ENCODE results near the gene ZNF511. TPM values are rescaled to one million over a fixed set of nuclear protein-coding genes. Genes with fewer than 3 reads are reported as not detected.

ZNF511 gene
- polyA plus RNA-seq, 2 donors = 28.4 to 41.7 TPM

DNA sequence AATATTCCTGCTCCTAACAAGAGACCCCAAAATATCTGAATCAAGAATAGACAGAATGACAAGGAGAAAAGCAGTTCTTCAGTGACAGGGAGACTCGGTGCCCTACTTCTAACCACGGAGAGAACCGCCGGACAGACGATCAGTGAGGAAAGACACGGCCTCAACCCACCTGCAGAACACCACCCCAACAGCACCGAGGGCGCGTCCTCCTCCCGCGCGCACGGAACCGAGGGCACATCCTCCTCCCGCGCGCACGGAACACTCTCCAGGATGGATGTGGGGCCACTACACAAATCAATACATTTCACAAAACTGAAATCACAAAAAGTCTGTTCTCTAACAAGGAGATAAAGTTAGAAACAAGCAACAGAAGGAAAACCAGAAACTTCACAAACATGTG is 22.3 kb upstream of the ZNF511 start:
- 85 to 91% methylated on average over 18 of the region's 18 CpGs for WGBS, 2 donors
- no peak overlapping the region for H3K27ac ChIP-seq (ENCODE audit: low read depth in 2 of 2, low read length in 1 of 2)
- peaks cover 31 to 74% of the 10 kb centered on the region in 2 donors for H3K36me3 ChIP-seq (ENCODE audit: control insufficient read depth in 2 of 2, insufficient read depth in 2 of 2, low read length in 1 of 2)
- H3K27me3 ChIP-seq (ENCODE audit: control insufficient read depth in 1 of 2, insufficient read depth in 2 of 2, low read length in 2 of 2) = no peaks in the 10 kb centered on the region
- no peaks in the 10 kb centered on the region for H3K4me1 ChIP-seq (ENCODE audit: control insufficient read depth in 2 of 2, insufficient read depth in 2 of 2, low read length in 1 of 2)
- H3K4me3 ChIP-seq (ENCODE audit: low read depth in 1 of 2, low read length in 2 of 2) = no peak overlapping the region
- no peaks in the 10 kb centered on the region for H3K9me3 ChIP-seq (ENCODE audit: control insufficient read depth in 2 of 2, insufficient read depth in 1 of 2, low read depth in 1 of 2, low read length in 1 of 2)

- H3K4me3 ChIP-seq (ENCODE audit: low read depth in 1 of 2, low read length in 2 of 2) = no peak overlapping the region
- peaks cover 27 to 66% of the 10 kb centered on the region in 2 donors for H3K36me3 ChIP-seq (ENCODE audit: control insufficient read depth in 2 of 2, insufficient read depth in 2 of 2, low read length in 1 of 2)
- no peaks in the 10 kb centered on the region for H3K4me1 ChIP-seq (ENCODE audit: control insufficient read depth in 2 of 2, insufficient read depth in 2 of 2, low read length in 1 of 2)
- no peak overlapping the region for H3K27ac ChIP-seq (ENCODE audit: low read depth in 2 of 2, low read length in 1 of 2)
- H3K9me3 ChIP-seq (ENCODE audit: control insufficient read depth in 2 of 2, insufficient read depth in 1 of 2, low read depth in 1 of 2, low read length in 1 of 2) = no peaks in the 10 kb centered on the region
- 94% methylated on average over 46 of the region's 46 CpGs for WGBS, 2 donors
- no peaks in the 10 kb centered on the region for H3K27me3 ChIP-seq (ENCODE audit: control insufficient read depth in 1 of 2, insufficient read depth in 2 of 2, low read length in 2 of 2)
Observed at GRCh38 chr10:133287832-133288500, 20.7 kb upstream of the ZNF511 start.

DNA sequence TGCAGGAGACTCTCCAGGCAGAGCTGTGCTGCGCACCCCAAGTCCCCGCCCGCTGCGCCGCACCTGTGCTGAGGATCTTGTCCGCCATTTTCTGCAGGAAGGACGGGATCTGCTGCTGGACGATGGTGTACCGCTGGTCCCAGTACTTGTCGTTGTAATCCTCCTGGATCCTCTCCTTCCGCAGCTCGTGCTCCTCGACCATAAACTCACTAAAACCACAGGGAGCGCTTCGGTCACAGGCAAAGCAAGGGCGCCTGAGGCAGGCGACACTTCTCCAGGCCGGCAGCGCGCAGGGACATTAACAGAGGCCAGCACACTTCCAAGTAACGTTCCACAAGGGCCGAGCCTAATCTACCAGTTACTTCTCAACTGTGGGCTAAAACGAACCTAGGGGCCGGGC is 19.0 kb upstream of the ZNF511 start:
- Histone ChIP-seq H3K36me3 (ENCODE audit: control insufficient read depth in 2 of 2, insufficient read depth in 2 of 2, low read length in 1 of 2) (peaks cover 32 to 57% of the 10 kb centered on the region in 2 donors), H3K27me3 (ENCODE audit: control insufficient read depth in 1 of 2, insufficient read depth in 2 of 2, low read length in 2 of 2) (no peaks in the 10 kb centered on the region), H3K4me1 (ENCODE audit: control insufficient read depth in 2 of 2, insufficient read depth in 2 of 2, low read length in 1 of 2) (no peaks in the 10 kb centered on the region), H3K4me3 (ENCODE audit: low read depth in 1 of 2, low read length in 2 of 2) (no peak overlapping the region), H3K9me3 (ENCODE audit: control insufficient read depth in 2 of 2, insufficient read depth in 1 of 2, low read depth in 1 of 2, low read length in 1 of 2) (no peaks in the 10 kb centered on the region), H3K27ac (ENCODE audit: low read depth in 2 of 2, low read length in 1 of 2) (no peak overlapping the region)
- 93 to 97% methylated on average over 24 of the region's 24 CpGs for WGBS, 2 donors

DNA sequence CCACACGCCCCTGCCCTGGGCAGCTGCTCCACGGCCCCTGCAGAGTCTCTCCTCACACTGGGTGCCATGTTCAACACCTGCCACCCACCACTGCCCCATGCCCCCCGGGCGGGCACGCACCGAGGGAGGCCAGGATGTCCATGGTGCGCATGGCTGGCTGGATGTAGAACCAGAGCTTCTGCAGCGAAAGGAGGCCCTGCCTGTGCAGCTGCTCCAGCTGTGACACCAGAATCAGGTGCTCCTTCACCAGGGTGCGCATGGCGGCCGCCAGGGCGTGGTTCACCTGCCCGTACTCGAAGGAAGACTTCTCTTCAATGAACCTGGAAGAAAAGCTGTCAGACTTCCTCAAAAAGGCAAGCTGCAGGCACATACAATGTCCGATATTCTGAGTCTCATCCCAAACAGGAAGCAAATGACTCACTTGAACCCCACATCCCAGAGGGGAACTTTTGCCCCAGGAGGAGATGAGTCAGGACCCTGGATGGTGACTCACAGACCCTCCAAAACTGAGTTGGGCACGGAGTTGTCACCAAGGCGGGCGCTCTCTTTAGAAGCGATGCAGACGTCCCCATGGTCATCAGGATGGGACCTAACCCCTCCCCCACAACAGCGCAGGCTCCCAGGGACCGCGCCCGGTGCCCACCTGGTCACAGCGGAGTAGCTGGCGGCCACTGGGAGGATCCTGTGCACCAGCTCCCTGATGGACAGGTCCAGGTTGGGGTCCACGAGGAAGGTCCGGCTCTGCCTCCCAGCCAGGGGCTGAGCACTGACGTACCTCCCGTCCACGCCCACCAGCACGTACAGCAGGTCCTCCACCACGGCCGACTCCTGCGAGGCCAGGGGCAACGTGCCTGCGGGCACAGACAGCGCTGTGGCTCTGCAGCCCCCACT is 15.6 kb upstream of the ZNF511 start:
- Histone ChIP-seq H3K4me1 (ENCODE audit: control insufficient read depth in 2 of 2, insufficient read depth in 2 of 2, low read length in 1 of 2) (no peaks in the 10 kb centered on the region), H3K4me3 (ENCODE audit: low read depth in 1 of 2, low read length in 2 of 2) (no peak overlapping the region), H3K36me3 (ENCODE audit: control insufficient read depth in 2 of 2, insufficient read depth in 2 of 2, low read length in 1 of 2) (peaks cover 34 to 63% of the 10 kb centered on the region in 2 donors), H3K27ac (ENCODE audit: low read depth in 2 of 2, low read length in 1 of 2) (no peak overlapping the region), H3K9me3 (ENCODE audit: control insufficient read depth in 2 of 2, insufficient read depth in 1 of 2, low read depth in 1 of 2, low read length in 1 of 2) (no peaks in the 10 kb centered on the region), H3K27me3 (ENCODE audit: control insufficient read depth in 1 of 2, insufficient read depth in 2 of 2, low read length in 2 of 2) (no peaks in the 10 kb centered on the region)
- 86 to 92% methylated on average over 38 of the region's 38 CpGs for WGBS, 2 donors

DNA sequence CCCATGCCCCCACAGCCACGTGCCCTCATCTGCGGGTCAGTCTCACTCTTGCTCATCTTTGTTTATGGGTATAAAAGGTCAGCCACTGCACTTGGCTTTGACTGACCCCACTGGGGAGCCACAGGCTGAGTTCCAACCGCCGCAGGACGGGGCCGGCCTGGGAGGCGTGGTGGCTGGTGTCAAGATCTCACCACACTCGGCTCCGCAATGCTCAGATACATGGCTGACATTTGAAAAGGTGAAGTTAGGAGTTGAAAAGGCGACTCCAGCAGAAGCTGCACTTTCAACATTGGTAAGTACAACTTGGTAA is 14.9 kb upstream of the ZNF511 start:
- H3K36me3 ChIP-seq (ENCODE audit: control insufficient read depth in 2 of 2, insufficient read depth in 2 of 2, low read length in 1 of 2) = peaks cover 35 to 63% of the 10 kb centered on the region in 2 donors
- no peak overlapping the region for H3K4me3 ChIP-seq (ENCODE audit: low read depth in 1 of 2, low read length in 2 of 2)
- H3K27ac ChIP-seq (ENCODE audit: low read depth in 2 of 2, low read length in 1 of 2) = no peak overlapping the region
- 92 to 96% methylated on average over 10 of the region's 10 CpGs for WGBS, 2 donors
- no peaks in the 10 kb centered on the region for H3K27me3 ChIP-seq (ENCODE audit: control insufficient read depth in 1 of 2, insufficient read depth in 2 of 2, low read length in 2 of 2)
- peaks cover 0 to 3% of the 10 kb centered on the region in 2 donors for H3K4me1 ChIP-seq (ENCODE audit: control insufficient read depth in 2 of 2, insufficient read depth in 2 of 2, low read length in 1 of 2)
- H3K9me3 ChIP-seq (ENCODE audit: control insufficient read depth in 2 of 2, insufficient read depth in 1 of 2, low read depth in 1 of 2, low read length in 1 of 2) = no peaks in the 10 kb centered on the region

DNA sequence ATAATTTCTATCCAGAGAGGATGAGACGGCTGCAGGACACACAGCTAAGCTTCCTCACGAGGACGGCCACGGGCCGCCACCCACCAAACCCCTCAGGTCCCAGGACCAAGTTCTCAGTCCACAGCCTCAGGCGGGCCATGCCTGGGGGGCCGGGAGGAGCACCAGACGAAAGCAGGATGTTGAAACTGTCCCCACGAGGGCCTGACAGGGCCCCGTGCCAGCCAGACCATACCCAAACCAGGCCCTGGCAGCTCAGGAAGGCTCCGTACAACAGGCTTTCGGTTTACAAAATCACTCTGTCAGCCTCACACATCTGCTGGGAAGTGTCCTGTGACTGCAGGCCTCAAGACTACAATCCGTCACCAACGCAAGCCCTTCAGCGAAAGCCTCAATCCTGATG is 14.5 kb upstream of the ZNF511 start:
- Histone ChIP-seq H3K27me3 (ENCODE audit: control insufficient read depth in 1 of 2, insufficient read depth in 2 of 2, low read length in 2 of 2) (no peaks in the 10 kb centered on the region), H3K27ac (ENCODE audit: low read depth in 2 of 2, low read length in 1 of 2) (no peak overlapping the region), H3K36me3 (ENCODE audit: control insufficient read depth in 2 of 2, insufficient read depth in 2 of 2, low read length in 1 of 2) (peaks cover 32 to 61% of the 10 kb centered on the region in 2 donors), H3K4me3 (ENCODE audit: low read depth in 1 of 2, low read length in 2 of 2) (no peak overlapping the region), H3K9me3 (ENCODE audit: control insufficient read depth in 2 of 2, insufficient read depth in 1 of 2, low read depth in 1 of 2, low read length in 1 of 2) (no peaks in the 10 kb centered on the region), H3K4me1 (ENCODE audit: control insufficient read depth in 2 of 2, insufficient read depth in 2 of 2, low read length in 1 of 2) (peaks cover 0 to 3% of the 10 kb centered on the region in 2 donors)
- 84 to 87% methylated on average over 15 of the region's 15 CpGs for WGBS, 2 donors

- 94% methylated on average over 42 of the region's 42 CpGs for WGBS, 2 donors
- Histone ChIP-seq H3K36me3 (ENCODE audit: control insufficient read depth in 2 of 2, insufficient read depth in 2 of 2, low read length in 1 of 2) (peaks cover 33 to 57% of the 10 kb centered on the region in 2 donors), H3K4me1 (ENCODE audit: control insufficient read depth in 2 of 2, insufficient read depth in 2 of 2, low read length in 1 of 2) (peaks cover 0 to 3% of the 10 kb centered on the region in 2 donors)
Observed at GRCh38 chr10:133295426-133296320, 13.0 kb upstream of the ZNF511 start.

DNA sequence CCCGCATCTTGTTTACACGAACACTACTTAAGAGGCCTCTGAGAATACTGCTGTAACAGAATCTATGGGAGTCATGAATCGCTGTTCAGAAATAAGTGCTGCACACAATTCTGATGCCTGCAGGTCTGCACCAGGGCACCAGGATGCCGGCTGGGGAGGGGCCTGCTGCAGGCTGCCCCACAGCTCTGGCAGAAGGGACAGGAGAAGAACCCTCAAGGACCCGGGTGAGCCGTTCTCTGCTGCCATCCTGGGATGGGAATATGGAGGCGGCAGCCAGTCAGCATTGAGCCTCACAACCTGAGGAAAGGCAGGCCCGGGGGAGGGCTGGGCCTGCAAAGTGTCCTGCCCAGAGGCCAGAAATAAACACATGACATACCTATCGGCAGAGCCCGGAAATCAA is 11.2 kb upstream of the ZNF511 start:
- H3K4me3 ChIP-seq (ENCODE audit: low read depth in 1 of 2, low read length in 2 of 2) = no peak overlapping the region
- H3K27me3 ChIP-seq (ENCODE audit: control insufficient read depth in 1 of 2, insufficient read depth in 2 of 2, low read length in 2 of 2) = no peaks in the 10 kb centered on the region
- H3K9me3 ChIP-seq (ENCODE audit: control insufficient read depth in 2 of 2, insufficient read depth in 1 of 2, low read depth in 1 of 2, low read length in 1 of 2) = no peaks in the 10 kb centered on the region
- peaks cover 0 to 7% of the 10 kb centered on the region in 2 donors for H3K4me1 ChIP-seq (ENCODE audit: control insufficient read depth in 2 of 2, insufficient read depth in 2 of 2, low read length in 1 of 2)
- H3K27ac ChIP-seq (ENCODE audit: low read depth in 2 of 2, low read length in 1 of 2) = no peak overlapping the region
- 94 to 97% methylated on average over 10 of the region's 10 CpGs for WGBS, 2 donors
- peaks cover 33 to 64% of the 10 kb centered on the region in 2 donors for H3K36me3 ChIP-seq (ENCODE audit: control insufficient read depth in 2 of 2, insufficient read depth in 2 of 2, low read length in 1 of 2)

More at GRCh38 chr10:133295426-133296320, 13.0 kb upstream of the ZNF511 start:
- H3K27me3 ChIP-seq (ENCODE audit: control insufficient read depth in 1 of 2, insufficient read depth in 2 of 2, low read length in 2 of 2) = no peaks in the 10 kb centered on the region
- no peak overlapping the region for H3K4me3 ChIP-seq (ENCODE audit: low read depth in 1 of 2, low read length in 2 of 2)
- H3K9me3 ChIP-seq (ENCODE audit: control insufficient read depth in 2 of 2, insufficient read depth in 1 of 2, low read depth in 1 of 2, low read length in 1 of 2) = no peaks in the 10 kb centered on the region
- H3K27ac ChIP-seq (ENCODE audit: low read depth in 2 of 2, low read length in 1 of 2) = no peak overlapping the region

GRCh38 chr10:133298466-133298865 is 10.2 kb upstream of the ZNF511 start:
- peaks cover 0 to 12% of the 10 kb centered on the region in 2 donors for H3K4me1 ChIP-seq (ENCODE audit: control insufficient read depth in 2 of 2, insufficient read depth in 2 of 2, low read length in 1 of 2)
- no peaks in the 10 kb centered on the region for H3K27me3 ChIP-seq (ENCODE audit: control insufficient read depth in 1 of 2, insufficient read depth in 2 of 2, low read length in 2 of 2)
- H3K9me3 ChIP-seq (ENCODE audit: control insufficient read depth in 2 of 2, insufficient read depth in 1 of 2, low read depth in 1 of 2, low read length in 1 of 2) = no peaks in the 10 kb centered on the region
- H3K4me3 ChIP-seq (ENCODE audit: low read depth in 1 of 2, low read length in 2 of 2) = no peak overlapping the region
- H3K36me3 ChIP-seq (ENCODE audit: control insufficient read depth in 2 of 2, insufficient read depth in 2 of 2, low read length in 1 of 2) = peaks cover 26 to 62% of the 10 kb centered on the region in 2 donors
- H3K27ac ChIP-seq (ENCODE audit: low read depth in 2 of 2, low read length in 1 of 2) = no peak overlapping the region
- whole genome bisulfite sequencing, 2 donors = 93 to 94% methylated on average over 14 of the region's 14 CpGs

Data from esophagus (tissue), 2 donors.